ENCODE results near the gene CPSF4.
"Not testable (repeated sequence)": the region's sequence is repeated elsewhere in the genome, so short reads cannot be mapped to it uniquely, and the experiment has no call there.

The CPSF4 gene

DNA sequence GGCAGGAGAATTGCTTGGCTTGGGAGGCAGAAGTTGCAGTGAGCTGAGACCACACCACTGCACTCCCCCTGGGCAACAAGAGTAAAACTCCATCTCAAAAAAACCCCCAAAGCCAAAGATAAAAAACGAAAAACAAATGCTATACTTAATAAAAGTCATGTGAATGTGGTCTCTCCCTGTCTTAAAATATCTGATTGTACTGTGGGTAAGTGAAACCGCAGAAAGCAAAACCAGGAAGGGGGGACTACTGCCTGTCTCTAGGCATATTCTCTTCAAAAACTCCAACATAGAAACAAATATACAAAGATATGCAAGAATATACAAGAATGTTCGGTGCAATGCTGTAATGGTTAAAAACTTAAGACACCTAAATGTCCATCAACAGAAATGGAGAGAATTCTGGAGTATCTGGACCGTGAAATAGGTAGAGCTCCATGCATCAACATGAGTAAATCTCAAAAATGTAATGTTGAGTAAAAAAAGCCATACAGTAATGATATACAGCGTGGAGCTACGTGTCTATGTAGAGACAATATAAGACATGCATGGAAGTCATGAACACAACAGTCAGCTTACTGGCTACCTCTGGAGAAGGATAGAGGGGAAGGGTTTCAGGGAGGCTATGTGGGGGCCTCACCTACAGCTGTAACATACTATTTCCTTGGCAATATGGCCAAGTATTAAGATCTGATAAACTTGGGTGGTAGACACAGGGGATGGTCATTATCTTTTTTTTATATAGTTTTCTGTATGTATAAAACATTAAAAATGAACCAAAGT lies 59.2 kb downstream of the CPSF4 start:
- no peak overlapping the region for H3K27ac Mint-ChIP-seq
- no peaks in the 10 kb centered on the region for H3K27me3 Mint-ChIP-seq (ENCODE audit: low read depth, poor library complexity)
- H3K36me3 Mint-ChIP-seq (ENCODE audit: low read depth) = peaks cover 66% of the 10 kb centered on the region
- peaks cover 28% of the 10 kb centered on the region for H3K4me1 Mint-ChIP-seq
- peak overlapping the region; percentile 98 for H3K4me3 Mint-ChIP-seq
- H3K9me3 Mint-ChIP-seq = peaks cover 48% of the 10 kb centered on the region
- no peak for TF ChIP-seq CTCF (IDR thresholded peaks at IDR 0.05)
- DNase-seq = no peak

DNA sequence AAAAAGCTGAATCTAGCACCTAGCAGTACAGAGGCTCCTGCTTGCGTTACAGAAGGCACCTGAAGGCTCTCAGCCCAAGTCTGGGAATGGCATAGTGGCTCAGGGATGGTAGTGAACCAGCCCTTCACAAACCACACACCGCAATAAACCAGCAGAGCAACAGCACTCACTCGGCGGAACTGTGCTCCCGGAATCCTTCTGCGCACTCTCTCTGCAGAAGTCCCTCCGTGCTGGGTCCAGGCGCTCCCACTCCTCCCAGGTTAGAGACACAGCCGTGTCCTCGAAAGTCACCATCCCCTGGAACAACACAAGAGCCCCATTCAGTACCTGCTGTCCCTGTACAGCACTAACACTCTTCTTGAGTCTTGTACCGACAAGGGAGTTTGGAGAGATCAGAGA lies 59.8 kb downstream of the CPSF4 start:
- H3K27me3 Mint-ChIP-seq (ENCODE audit: low read depth, poor library complexity) = no peaks in the 10 kb centered on the region
- peaks cover 28% of the 10 kb centered on the region for H3K4me1 Mint-ChIP-seq
- peak overlapping the region; percentile 98 for H3K4me3 Mint-ChIP-seq
- DNase-seq = no peak
- H3K36me3 Mint-ChIP-seq (ENCODE audit: low read depth) = peaks cover 60% of the 10 kb centered on the region
- H3K9me3 Mint-ChIP-seq = peaks cover 42% of the 10 kb centered on the region
- TF ChIP-seq CTCF (IDR thresholded peaks at IDR 0.05) = no peak
- peak overlapping the region; percentile 76 for H3K27ac Mint-ChIP-seq

GRCh38 chr7:99499371-99499720 lies 60.6 kb downstream of the CPSF4 start:
- Mint-ChIP-seq H3K9me3 (peaks cover 34% of the 10 kb centered on the region), H3K4me3 (peak overlapping the region; percentile 98), H3K27ac (peak overlapping the region; percentile 100), H3K36me3 (ENCODE audit: low read depth) (peaks cover 52% of the 10 kb centered on the region), H3K27me3 (ENCODE audit: low read depth, poor library complexity) (no peaks in the 10 kb centered on the region), H3K4me1 (peaks cover 28% of the 10 kb centered on the region)
- no peak for TF ChIP-seq CTCF (IDR thresholded peaks at IDR 0.05)
- DNase-seq = no peak

- Mint-ChIP-seq H3K27ac (peak within 1 kb of the TSS; percentile 100), H3K4me3 (peak within 1 kb of the TSS; percentile 98), H3K36me3 (ENCODE audit: low read depth) (peaks cover 46% of the 10 kb centered on the region), H3K4me1 (peaks cover 28% of the 10 kb centered on the region), H3K27me3 (ENCODE audit: low read depth, poor library complexity) (no peaks in the 10 kb centered on the region), H3K9me3 (peaks cover 28% of the 10 kb centered on the region)
- no peak for TF ChIP-seq CTCF (IDR thresholded peaks at IDR 0.05)
- DNase-seq = peak; percentile 91
These were observed 61.2 kb downstream of the CPSF4 start, which contains the start of gene ZNF394 for GRCh38 chr7:99499721-99500636. ZNF394 (minus strand) TSS chr7:99500281; CDS start chr7:99500093, 188 bp downstream.

DNA sequence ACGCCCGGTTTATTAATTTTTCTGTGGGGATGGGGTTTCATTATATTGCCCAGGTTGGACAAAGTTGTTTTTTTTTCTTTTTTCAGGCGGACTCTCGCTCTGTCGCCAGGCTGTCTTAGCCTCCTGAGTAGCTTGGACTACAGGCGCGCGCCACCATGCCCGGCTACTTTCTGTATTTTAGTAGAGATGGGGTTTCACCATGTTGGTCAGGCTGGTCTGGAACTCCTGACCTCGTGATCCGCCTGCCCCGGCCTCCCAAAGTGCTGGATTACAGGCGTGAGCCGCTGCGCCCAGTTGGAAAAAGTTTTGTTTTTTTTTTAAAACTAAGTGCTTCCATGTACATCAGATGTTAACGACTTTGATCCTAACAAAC lies 61.9 kb downstream of the CPSF4 start:
- no peak for DNase-seq
- Mint-ChIP-seq H3K9me3 (peaks cover 21% of the 10 kb centered on the region), H3K36me3 (ENCODE audit: low read depth) (peaks cover 39% of the 10 kb centered on the region), H3K27ac (no peak overlapping the region), H3K4me1 (peaks cover 32% of the 10 kb centered on the region), H3K27me3 (ENCODE audit: low read depth, poor library complexity) (no peaks in the 10 kb centered on the region), H3K4me3 (peak overlapping the region; percentile 98)
- no peak for TF ChIP-seq CTCF (IDR thresholded peaks at IDR 0.05)

- peaks cover 18% of the 10 kb centered on the region for H3K9me3 Mint-ChIP-seq
- not testable (repeated sequence) for DNase-seq; H3K27me3 Mint-ChIP-seq (ENCODE audit: low read depth, poor library complexity); H3K27ac Mint-ChIP-seq
- peaks cover 39% of the 10 kb centered on the region for H3K4me1 Mint-ChIP-seq
- peak overlapping the region; percentile 98 for H3K4me3 Mint-ChIP-seq
- peaks cover 33% of the 10 kb centered on the region for H3K36me3 Mint-ChIP-seq (ENCODE audit: low read depth)
These were observed 62.5 kb downstream of the CPSF4 start for GRCh38 chr7:99501236-99501635.
